ENCODE results near the gene ADAMTSL3. TPM values are rescaled to one million over a fixed set of nuclear protein-coding genes. Genes with fewer than 3 reads are reported as not detected.

Gene ADAMTSL3
- total and polyA plus RNA-seq, 3 donors from 2014 or later = 8.6 to 16.4 (median 9.4) TPM

GRCh38 chr15:83739629-83740028 is 85.7 kb downstream of the ADAMTSL3 start:
- no peaks in the 10 kb centered on the region for H3K27me3 ChIP-seq
- DNase-seq = no peak
- H3K36me3 ChIP-seq (ENCODE audit: low read depth, missing control alignments) = no peaks in the 10 kb centered on the region
- 62 to 85% methylated on average over 3 of the region's 3 CpGs for WGBS, 2 donors
- H3K4me3 ChIP-seq = no peak overlapping the region
- H3K9me3 ChIP-seq = no peaks in the 10 kb centered on the region
- TF ChIP-seq POLR2A (IDR thresholded peaks at IDR 0.05) (no peak), CTCF (IDR thresholded peaks at IDR 0.05) (no peak)
- no peak overlapping the region for H3K27ac ChIP-seq
- intact Hi-C loops (cut with DNase I; ENCODE audit: low total_unique reads) = no loop called here
- no peaks in the 10 kb centered on the region for H3K4me1 ChIP-seq

GRCh38 chr15:83745771-83746170 is 91.8 kb downstream of the ADAMTSL3 start:
- intact Hi-C loops (cut with DNase I; ENCODE audit: low total_unique reads) = no loop called here
- TF ChIP-seq CTCF (IDR thresholded peaks at IDR 0.05) (no peak), POLR2A (IDR thresholded peaks at IDR 0.05) (no peak)
- H3K27me3 ChIP-seq = no peaks in the 10 kb centered on the region
- no peak overlapping the region for H3K27ac ChIP-seq
- no peak overlapping the region for H3K4me3 ChIP-seq
- no peaks in the 10 kb centered on the region for H3K4me1 ChIP-seq
- no peaks in the 10 kb centered on the region for H3K9me3 ChIP-seq
- DNase-seq = no peak
- 83 to 89% methylated on average over 1 of the region's 1 CpG for WGBS, 2 donors
- H3K36me3 ChIP-seq (ENCODE audit: low read depth, missing control alignments) = no peaks in the 10 kb centered on the region

GRCh38 chr15:83746231-83746630 is 92.3 kb downstream of the ADAMTSL3 start:
- intact Hi-C loops (cut with DNase I; ENCODE audit: low total_unique reads) = no loop called here
- Histone ChIP-seq H3K27me3 (no peaks in the 10 kb centered on the region), H3K27ac (no peak overlapping the region), H3K9me3 (no peaks in the 10 kb centered on the region), H3K36me3 (ENCODE audit: low read depth, missing control alignments) (no peaks in the 10 kb centered on the region), H3K4me3 (no peak overlapping the region), H3K4me1 (no peaks in the 10 kb centered on the region)
- TF ChIP-seq POLR2A (IDR thresholded peaks at IDR 0.05) (no peak), CTCF (IDR thresholded peaks at IDR 0.05) (no peak)
- DNase-seq = no peak
- 93 to 96% methylated on average over 4 of the region's 4 CpGs for WGBS, 2 donors

GRCh38 chr15:83747050-83747717 is 93.3 kb downstream of the ADAMTSL3 start:
- WGBS, 2 donors = 41 to 45% methylated on average over 5 of the region's 5 CpGs
- H3K27ac ChIP-seq = no peak overlapping the region
- intact Hi-C loops (cut with DNase I; ENCODE audit: low total_unique reads) = no loop called here

More at GRCh38 chr15:83747050-83747717, 93.3 kb downstream of the ADAMTSL3 start:
- no peaks in the 10 kb centered on the region for H3K27me3 ChIP-seq
- no peaks in the 10 kb centered on the region for H3K36me3 ChIP-seq (ENCODE audit: low read depth, missing control alignments)
- H3K4me1 ChIP-seq = no peaks in the 10 kb centered on the region
- no peak overlapping the region for H3K4me3 ChIP-seq
- peak; percentile 46 for DNase-seq
- TF ChIP-seq POLR2A (IDR thresholded peaks at IDR 0.05) (no peak), CTCF (IDR thresholded peaks at IDR 0.05) (peak in 2 of 3 experiments; percentile 8 to 33)
- no peaks in the 10 kb centered on the region for H3K9me3 ChIP-seq
